T-helper 1 cell treated with Interleukin-12 subunit alpha and Interleukin-12 subunit beta and Interleukin-4 antibody, amounts not matched to agents 30 μg/mL and 1 μg/mL, for 36 hours (primary cell): ENCODE results near the gene KLHL26.
A peak's percentile ranks its signal among the peaks of the same experiment; 100 is the strongest.
"Not testable (repeated sequence)": the region's sequence is repeated elsewhere in the genome, so short reads cannot be mapped to it uniquely, and the experiment has no call there.

Source experiments
- H3K27ac Mint-ChIP-seq: one replicate; pipeline ENCODE4 v1.8.0; 2021; ENCODE audit warnings: mild to moderate bottlenecking, mixed read lengths
- H3K27me3 Mint-ChIP-seq: one replicate; pipeline ENCODE4 v1.8.0; 2021; ENCODE audit warnings: low read depth, mixed read lengths
- H3K36me3 Mint-ChIP-seq: one replicate; pipeline ENCODE4 v1.8.0; 2021; ENCODE audit warnings: low read depth, mixed read lengths
- H3K4me1 Mint-ChIP-seq: one replicate; pipeline ENCODE4 v1.8.0; 2021; ENCODE audit warnings: low read depth, mixed read lengths
- H3K4me3 Mint-ChIP-seq: one replicate; pipeline ENCODE4 v1.8.0; 2021; ENCODE audit warnings: mild to moderate bottlenecking, moderate library complexity, mixed read lengths
- H3K9me3 Mint-ChIP-seq: one replicate; pipeline ENCODE4 v1.8.0; 2021; ENCODE audit warnings: mixed read lengths

The KLHL26 gene

DNA sequence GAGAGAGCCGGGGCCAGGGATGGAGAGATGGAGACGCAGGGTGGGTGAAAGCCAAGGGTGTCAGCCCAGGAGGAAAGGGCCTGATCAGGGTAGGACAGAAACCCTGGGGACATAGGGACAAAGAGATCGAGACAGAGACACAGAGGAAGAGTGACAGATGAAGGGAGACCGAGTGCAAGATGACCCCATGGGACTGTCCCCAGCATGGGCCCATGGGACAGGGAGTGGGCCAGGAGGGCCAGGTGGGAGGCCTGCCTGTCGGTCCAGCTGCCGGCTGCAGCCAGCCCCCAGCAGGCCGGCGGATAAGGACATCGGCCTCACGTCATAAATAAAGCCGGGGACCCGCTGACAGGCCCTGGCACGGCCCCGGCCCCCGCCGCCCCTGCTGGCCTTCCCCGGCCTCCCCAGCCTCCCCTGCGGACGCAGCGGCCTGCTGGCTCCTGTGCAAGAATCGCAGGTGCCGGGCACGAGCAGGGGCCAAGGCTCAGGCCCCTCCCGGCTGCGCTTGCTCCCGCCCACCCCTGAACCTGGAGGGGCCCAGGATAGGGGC, 41.9 kb upstream of the KLHL26 start:
- H3K27ac Mint-ChIP-seq = no peak overlapping the region
- H3K36me3 Mint-ChIP-seq = peaks cover 9% of the 10 kb centered on the region
- H3K27me3 Mint-ChIP-seq = peaks cover 16% of the 10 kb centered on the region
- H3K9me3 Mint-ChIP-seq = no peaks in the 10 kb centered on the region
- H3K4me1 Mint-ChIP-seq = peaks cover 16% of the 10 kb centered on the region
- H3K4me3 Mint-ChIP-seq = peak overlapping the region; percentile 72

DNA sequence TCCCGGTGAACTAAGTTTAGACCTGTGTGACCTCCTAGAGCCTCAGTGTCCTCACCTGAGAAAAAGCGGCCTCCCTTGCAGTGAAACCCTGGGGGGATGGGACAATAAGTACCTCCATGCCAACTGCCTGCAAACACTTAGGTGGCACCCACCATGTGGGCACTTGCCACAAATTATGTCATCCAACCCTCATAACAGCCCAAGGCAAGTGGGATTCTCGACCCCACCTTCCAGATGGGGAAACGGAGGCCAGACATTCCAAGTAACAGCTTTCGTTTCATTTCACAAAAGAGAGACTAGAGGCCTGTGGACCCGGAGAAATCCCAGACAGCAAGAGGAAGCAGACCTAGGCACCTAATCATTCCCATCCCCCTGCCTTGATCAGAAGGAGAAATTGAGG, 41.4 kb upstream of the KLHL26 start:
- Mint-ChIP-seq H3K27ac (no peak overlapping the region), H3K9me3 (no peaks in the 10 kb centered on the region), H3K36me3 (peaks cover 7% of the 10 kb centered on the region), H3K27me3 (peaks cover 16% of the 10 kb centered on the region), H3K4me3 (no peak overlapping the region), H3K4me1 (peaks cover 13% of the 10 kb centered on the region)

DNA sequence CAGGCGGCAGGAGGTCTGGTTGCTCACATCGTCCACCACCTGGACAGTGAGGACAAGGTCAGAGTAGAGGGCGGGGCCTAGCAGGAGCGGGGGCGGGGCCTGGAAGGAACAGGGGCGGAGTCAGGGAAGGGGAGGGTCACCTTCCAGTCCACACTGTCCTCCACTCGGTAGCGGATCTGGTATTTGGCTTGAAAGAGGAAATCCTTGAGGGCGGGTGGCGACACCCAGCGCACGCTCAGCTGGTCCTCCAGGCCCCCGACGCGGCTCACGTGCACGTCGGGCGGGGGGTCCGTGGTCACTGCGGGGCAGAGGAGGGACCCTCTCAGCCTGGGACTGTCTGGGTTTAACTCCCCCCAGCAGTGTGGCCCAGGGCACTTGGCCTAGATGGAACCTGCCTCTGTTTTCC, 40.1 kb upstream of the KLHL26 start:
- H3K27ac Mint-ChIP-seq = no peak overlapping the region
- H3K27me3 Mint-ChIP-seq = peaks cover 19% of the 10 kb centered on the region
- peaks cover 10% of the 10 kb centered on the region for H3K4me1 Mint-ChIP-seq
- no peaks in the 10 kb centered on the region for H3K9me3 Mint-ChIP-seq
- H3K36me3 Mint-ChIP-seq = peaks cover 2% of the 10 kb centered on the region
- H3K4me3 Mint-ChIP-seq = no peak overlapping the region

DNA sequence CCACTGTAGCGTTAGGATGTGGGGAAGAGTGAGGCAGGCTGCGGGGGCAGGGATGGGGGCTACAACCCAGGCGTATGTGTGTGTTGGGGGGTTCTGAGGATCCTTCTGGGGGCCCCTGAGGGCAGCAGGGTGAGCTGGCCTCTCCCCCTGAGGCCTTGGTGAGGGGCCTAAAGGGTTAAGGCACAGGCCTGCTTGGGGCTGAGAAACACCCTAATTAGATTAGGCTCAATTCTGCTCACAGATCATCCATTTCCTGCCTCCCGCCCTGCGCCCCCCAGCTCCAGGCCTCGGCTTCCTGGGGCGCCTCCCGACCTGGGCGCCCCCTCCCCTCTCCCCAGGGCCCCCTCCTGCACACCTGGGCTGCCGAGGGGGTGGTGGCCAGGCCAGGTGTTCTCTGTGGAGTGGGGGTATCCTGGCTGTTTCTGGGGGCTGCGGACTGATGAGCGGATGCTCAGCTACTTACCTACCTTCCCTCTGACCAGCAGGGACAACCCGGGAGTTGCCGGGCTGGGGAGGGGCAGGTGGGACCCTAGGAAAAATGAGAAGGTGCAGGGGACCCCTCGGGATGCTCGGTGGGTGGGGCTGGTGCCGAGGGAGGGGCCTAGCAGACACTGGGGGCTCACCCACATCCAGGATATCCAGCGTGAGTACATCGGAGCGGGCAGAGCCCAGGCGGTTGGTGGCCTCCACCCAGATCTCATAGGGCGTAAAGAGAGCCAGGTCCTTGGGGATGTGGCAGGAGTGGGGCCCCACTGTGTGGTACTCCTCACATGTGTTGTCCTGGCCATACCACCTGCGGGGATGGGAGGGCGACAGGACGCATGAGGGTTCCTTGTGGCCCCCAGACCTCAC, 38.8 kb upstream of the KLHL26 start:
- H3K27ac Mint-ChIP-seq = no peak overlapping the region
- H3K27me3 Mint-ChIP-seq = peaks cover 29% of the 10 kb centered on the region
- no peaks in the 10 kb centered on the region for H3K9me3 Mint-ChIP-seq
- H3K36me3 Mint-ChIP-seq = peaks cover 2% of the 10 kb centered on the region
- peaks cover 11% of the 10 kb centered on the region for H3K4me1 Mint-ChIP-seq
- no peak overlapping the region for H3K4me3 Mint-ChIP-seq

DNA sequence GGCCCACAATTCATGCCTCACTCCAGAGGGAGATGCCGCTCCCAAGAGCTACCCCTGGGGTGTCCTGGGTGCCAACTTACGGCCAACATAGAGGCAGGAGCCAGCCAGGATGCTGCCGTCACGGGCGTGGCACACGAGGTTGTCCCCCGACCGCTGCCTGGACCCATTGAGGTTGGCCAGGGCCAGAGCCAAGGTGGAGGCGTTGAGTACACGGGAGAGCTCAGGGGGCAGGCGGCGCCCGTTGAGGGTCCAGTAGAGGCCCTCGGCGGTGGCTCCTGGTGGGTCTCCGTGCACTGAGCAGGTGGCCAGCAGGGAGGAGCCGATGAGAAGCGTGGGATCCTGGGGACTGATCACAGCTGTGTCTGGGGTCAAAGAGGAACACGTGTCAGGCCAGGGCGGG, 37.3 kb upstream of the KLHL26 start:
- Mint-ChIP-seq H3K9me3 (no peaks in the 10 kb centered on the region), H3K27ac (no peak overlapping the region), H3K36me3 (peaks cover 2% of the 10 kb centered on the region), H3K4me1 (peaks cover 7% of the 10 kb centered on the region), H3K4me3 (no peak overlapping the region), H3K27me3 (peaks cover 36% of the 10 kb centered on the region)

DNA sequence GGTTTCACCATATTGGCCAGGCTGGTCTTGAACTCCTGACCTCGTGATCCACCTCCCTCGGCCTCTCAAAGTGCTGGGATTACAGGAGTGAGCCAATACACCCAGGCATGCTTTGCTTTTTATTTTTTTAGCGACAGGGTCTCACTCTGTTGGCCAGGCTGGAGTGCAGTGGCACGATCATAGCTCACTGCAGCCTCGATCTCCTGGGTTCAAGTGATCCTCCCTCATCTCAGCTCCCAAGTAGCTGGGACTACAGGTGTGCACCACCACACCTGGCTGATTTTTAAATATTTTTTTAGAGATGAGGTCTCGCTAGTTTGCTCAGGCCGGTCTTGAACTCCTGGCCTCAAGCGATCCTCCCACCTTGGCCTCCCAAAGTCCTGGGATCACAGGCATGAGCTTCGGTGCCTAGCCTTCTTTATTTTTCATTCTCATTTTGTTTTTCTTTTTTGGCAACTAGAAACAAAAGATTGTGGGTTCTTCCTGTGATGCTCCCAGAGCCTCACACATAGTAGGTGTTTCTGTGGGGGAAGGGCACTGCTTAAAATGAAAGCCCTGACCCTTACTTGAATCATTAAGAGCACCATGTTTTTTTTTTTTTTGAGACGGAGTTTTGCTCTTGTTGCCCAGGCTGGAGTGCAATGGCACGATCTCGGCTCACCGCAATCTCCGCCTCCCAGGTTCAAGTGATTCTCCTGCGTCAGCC, 36.0 kb upstream of the KLHL26 start:
- peaks cover 40% of the 10 kb centered on the region for H3K27me3 Mint-ChIP-seq
- not testable (repeated sequence) for H3K36me3 Mint-ChIP-seq, H3K4me3 Mint-ChIP-seq, H3K9me3 Mint-ChIP-seq, H3K4me1 Mint-ChIP-seq, H3K27ac Mint-ChIP-seq

DNA sequence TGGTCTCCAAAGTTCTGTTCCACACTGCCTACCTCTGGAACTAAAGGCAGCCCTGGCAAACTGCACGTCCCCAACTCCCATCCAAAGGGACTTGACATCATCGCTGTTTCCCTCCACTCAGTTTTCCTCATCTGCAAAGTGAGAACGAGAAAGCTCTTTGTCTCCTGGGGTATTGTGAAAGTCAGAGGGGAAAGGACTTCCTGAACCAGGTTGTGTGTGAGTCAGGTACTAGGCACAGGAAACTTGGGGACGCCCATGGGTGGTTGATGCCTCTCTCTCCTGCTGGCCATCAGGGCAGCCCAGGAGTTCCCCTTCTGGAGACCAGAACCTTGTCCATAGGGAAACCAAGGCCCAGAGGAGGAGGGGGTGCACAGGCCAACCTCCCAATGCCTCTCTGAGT, 35.0 kb upstream of the KLHL26 start:
- Mint-ChIP-seq H3K36me3 (no peaks in the 10 kb centered on the region), H3K9me3 (no peaks in the 10 kb centered on the region)

DNA sequence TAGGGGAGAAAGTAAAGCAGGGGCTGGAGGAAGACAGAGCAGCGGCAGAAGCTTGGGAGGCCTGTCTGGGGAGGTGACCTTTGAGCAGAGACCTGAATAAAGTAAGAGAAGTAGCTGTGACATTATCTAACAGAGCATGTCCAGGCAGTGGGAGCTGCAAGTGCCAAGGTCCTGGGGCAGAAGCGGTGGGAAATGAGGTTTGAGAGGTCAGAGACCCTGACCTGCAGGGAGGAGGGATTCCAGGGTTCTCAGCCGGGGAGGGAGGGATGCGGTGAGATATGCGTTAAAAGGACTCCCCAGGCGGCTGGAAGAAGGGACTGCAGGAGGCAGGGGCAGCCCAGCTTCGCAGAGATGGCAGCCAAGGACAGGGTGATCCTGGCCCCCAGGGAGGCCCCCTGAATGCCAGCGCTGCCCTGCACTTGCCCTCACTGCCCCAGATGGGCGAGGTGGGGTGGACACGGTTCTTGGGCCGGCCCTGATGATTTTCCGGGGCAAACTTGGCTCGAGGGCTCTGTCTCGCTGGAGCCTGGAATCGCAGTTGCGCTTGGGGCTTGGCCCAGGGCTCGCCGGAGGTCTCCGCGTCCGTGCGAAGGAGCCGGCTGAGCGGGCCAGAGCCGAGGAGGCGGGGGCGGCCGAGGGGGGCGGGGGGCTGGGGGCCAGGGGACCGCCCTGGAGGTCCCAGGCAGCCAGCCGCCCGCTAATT, 33.4 kb upstream of the KLHL26 start:
- Mint-ChIP-seq H3K4me1 (peaks cover 1% of the 10 kb centered on the region), H3K9me3 (no peaks in the 10 kb centered on the region), H3K36me3 (no peaks in the 10 kb centered on the region), H3K4me3 (no peak overlapping the region), H3K27ac (no peak overlapping the region), H3K27me3 (peaks cover 53% of the 10 kb centered on the region)

More for the DNA sequence above, 35.0 kb upstream of the KLHL26 start:
- Mint-ChIP-seq H3K4me1 (peaks cover 1% of the 10 kb centered on the region), H3K27me3 (peaks cover 37% of the 10 kb centered on the region), H3K27ac (no peak overlapping the region), H3K4me3 (no peak overlapping the region)

DNA sequence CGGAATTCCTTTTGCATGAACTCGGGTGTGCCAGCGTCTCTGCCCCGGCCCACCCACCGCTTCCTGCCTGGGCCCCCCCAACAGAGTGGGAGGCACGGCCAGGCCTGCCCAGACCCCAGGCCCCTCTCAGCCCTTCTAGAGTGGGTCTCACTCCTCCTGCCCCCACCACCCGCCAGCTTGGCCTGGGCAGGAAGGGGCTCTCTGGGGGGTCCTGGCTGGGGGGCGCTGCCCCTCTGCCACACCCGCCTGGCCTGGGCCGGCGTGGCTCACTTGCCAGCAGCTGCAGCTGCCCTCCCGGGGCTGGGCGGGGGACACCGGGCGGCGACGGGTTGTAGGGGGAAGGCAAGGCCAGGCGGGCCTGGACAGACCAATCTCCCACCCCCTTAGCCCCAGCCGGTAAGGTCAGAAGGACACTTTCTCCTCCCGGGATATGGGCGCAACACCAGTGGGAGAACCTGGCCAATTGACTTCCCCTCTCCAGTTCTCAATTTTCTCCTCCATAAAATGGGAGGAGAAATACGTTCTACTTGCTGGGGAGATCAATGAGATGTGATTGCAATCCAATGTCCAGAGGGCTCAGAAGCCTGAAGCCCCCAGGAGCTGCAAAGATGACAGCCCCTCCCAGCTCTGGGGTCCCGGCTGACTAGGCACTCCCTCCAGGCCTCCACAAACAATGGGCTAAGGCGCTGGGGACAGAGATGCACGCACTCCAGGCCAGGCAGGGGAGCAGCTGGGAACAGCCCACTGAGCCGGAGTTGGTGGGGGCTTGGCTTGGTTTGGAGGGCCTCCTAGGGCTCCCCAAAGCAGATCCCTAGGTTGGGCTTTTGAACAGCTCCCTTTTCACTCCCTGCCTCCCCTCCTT, 32.6 kb upstream of the KLHL26 start:
- H3K36me3 Mint-ChIP-seq = no peaks in the 10 kb centered on the region
- H3K27ac Mint-ChIP-seq = no peak overlapping the region
- H3K4me1 Mint-ChIP-seq = peaks cover 1% of the 10 kb centered on the region
- H3K27me3 Mint-ChIP-seq = peaks cover 58% of the 10 kb centered on the region
- H3K9me3 Mint-ChIP-seq = no peaks in the 10 kb centered on the region
- no peak overlapping the region for H3K4me3 Mint-ChIP-seq

DNA sequence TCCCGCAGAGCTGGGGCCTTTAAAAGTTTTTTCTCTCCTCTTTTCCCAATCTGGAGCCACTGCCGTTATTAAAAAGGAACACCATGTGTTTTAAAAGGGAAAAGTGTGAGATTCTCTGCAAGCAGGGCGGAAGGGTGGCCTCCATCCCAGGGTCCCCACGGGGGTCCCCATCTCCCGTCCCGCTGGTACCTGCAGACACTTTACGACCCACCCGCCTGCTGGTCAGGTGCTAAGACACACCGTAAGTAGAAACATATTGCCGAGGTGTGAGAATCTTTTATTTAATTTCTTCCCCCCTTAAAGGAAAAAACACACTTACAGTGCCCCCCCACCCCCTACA, 32.0 kb upstream of the KLHL26 start:
- Mint-ChIP-seq H3K27me3 (peaks cover 64% of the 10 kb centered on the region), H3K4me1 (peaks cover 1% of the 10 kb centered on the region), H3K36me3 (no peaks in the 10 kb centered on the region), H3K9me3 (no peaks in the 10 kb centered on the region), H3K4me3 (no peak overlapping the region), H3K27ac (no peak overlapping the region)

DNA sequence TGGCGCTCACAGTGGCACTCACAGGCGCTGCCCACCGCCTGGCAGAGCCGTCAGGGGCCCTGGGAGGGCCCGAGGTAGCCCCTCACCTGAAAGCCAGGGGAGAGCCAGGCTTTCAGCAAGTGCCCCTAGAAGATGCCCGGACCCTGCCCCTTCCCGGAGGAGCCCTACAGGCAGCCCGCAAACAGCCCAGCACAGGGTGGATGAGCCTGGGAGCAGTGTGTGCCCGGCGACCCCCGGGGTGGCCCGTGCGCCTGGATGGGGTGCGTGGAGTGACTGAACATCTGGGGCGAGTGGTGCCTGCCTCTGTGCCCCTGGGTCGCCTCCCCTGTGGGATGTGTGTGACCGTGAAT, 31.7 kb upstream of the KLHL26 start:
- Mint-ChIP-seq H3K4me3 (no peak overlapping the region), H3K27me3 (peaks cover 67% of the 10 kb centered on the region), H3K27ac (no peak overlapping the region), H3K36me3 (no peaks in the 10 kb centered on the region), H3K4me1 (peaks cover 1% of the 10 kb centered on the region), H3K9me3 (no peaks in the 10 kb centered on the region)

DNA sequence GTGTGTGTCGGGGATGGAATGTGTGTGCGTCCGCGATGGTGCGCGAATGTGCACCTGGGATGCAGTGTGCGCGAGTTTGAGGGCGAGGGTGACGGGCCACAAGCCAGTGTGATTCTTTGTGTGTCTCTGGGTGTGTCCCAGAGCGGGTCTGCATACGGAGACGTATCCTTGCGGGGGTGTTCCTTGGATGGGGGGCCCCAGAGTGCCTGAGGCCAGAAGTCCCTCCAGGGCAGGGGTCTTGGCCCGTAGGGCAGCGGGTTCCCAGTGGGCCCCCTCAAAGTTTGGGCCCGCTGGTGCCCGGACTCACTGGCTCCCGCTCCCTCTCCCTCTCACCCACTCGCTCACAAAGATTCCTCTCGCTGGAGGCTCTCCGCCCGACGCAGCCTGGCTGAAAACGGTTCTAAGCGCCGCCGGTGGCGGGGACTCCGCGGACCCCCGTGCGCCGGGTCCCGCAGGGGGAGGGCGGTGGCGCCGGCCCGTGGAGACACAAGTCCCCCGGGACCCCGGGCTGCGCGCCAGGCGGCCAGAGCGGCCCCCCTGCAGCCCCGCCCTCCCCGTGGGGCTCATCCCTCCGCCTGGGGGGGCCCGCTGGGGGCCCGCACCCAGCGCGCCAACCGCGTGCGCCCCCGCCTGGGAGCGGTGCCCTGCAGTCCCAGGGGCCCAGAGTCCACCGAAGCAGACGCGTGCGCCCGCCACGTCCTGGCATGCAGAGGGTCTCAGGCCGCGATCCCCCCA, 31.1 kb upstream of the KLHL26 start:
- peaks cover 1% of the 10 kb centered on the region for H3K4me1 Mint-ChIP-seq
- H3K27ac Mint-ChIP-seq = no peak overlapping the region
- no peaks in the 10 kb centered on the region for H3K9me3 Mint-ChIP-seq
- H3K4me3 Mint-ChIP-seq = no peak overlapping the region
- peaks cover 70% of the 10 kb centered on the region for H3K27me3 Mint-ChIP-seq
- no peaks in the 10 kb centered on the region for H3K36me3 Mint-ChIP-seq

DNA sequence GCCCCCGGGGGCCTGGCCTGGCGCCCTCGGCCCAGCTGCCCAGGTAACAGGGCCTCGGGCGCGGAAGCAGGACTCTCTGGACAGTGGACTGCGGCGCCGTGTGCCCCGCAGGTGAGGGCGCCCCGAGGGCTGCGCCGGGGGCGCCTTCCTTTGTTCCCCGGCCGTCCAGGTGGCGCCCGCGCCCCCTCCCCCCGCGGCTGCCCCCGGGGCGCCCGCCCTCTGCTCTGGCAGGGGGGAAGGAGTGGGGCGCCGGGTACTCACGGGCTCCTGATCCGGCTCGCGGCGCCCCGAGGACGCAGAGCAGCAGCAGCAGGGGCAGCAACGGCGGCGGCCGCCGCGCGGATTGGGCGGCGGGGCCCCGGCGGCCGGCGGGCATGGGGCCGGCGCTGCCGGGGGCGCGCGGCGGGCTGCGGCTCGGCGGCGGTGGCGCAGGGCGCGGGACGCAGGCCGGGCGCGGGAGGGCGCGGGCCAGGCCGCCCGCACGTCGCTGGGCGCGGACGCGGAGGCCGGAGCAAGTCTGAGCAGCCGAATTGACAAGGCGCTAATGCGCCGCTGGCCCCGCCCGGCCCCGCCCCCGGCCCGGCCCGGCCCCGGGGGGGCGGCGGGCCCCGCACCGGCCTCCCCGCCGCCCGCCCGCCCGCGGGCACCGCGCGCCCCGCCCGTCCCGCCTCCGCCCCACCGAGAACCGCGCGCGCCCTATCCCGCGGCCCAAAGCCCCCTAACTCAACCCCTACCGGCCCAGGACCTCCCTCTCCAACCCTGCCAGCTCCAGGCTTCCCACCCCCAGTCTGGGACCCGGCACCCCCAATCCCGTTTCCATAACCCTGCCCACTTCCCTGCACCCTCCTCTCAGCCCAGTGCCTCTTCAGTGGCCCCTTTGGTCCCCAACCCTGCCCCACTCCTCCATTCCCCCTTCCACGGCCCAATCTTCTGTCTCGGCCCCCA, 30.3 kb upstream of the KLHL26 start, which contains the start of gene CRLF1:
CRLF1 (minus strand) TSS at position 519 of the 945 bp plus-strand sequence; CDS start at position 376, 143 bp downstream.
- H3K27me3 Mint-ChIP-seq = peaks cover 75% of the 10 kb centered on the region
- H3K4me3 Mint-ChIP-seq = no peak within 1 kb of the TSS
- H3K9me3 Mint-ChIP-seq = no peaks in the 10 kb centered on the region
- H3K4me1 Mint-ChIP-seq = peaks cover 5% of the 10 kb centered on the region
- no peaks in the 10 kb centered on the region for H3K36me3 Mint-ChIP-seq
- H3K27ac Mint-ChIP-seq = peak within 1 kb of the TSS; percentile 49
